Astrocyte (in vitro differentiated cells and primary cell): Measurements from ENCODE around the gene ZNF532. TPM values are rescaled to one million over a fixed set of nuclear protein-coding genes. Genes with fewer than 3 reads are reported as not detected.
"Not testable (repeated sequence)": the region's sequence is repeated elsewhere in the genome, so short reads cannot be mapped to it uniquely, and the experiment has no call there.

ENCODE experiments used
- DNase-seq: peaks from one replicate; pipeline ENCODE4 v3.0.0-alpha.2; 2010; ENCODE audit warnings: low read depth
- FAIRE-seq: peaks from 2 replicates; lab custom pipeline; 2011; peaks lifted over from hg19 to GRCh38; lab: Jason Lieb, UNC
- H2AFZ ChIP-seq: 2 replicates; pipeline ENCODE4 v1.6.0; 2012; ENCODE audit warnings: low read depth, low read length, inconsistent platforms
- H3K27ac ChIP-seq: 2 replicates; pipeline ENCODE4 v1.5.1; 2011; ENCODE audit warnings: low read depth, low read length, inconsistent platforms
- H3K27me3 ChIP-seq: 2 replicates; pipeline ENCODE4 v1.6.0; 2011; ENCODE audit warnings: low read length, inconsistent platforms; ENCODE audit not compliant: insufficient read depth
- H3K36me3 ChIP-seq: 2 replicates; pipeline ENCODE4 v1.5.1; 2011; ENCODE audit warnings: low read length, inconsistent platforms; ENCODE audit not compliant: insufficient read depth
- H3K4me1 ChIP-seq: 2 replicates; pipeline ENCODE4 v1.5.1; 2011; ENCODE audit warnings: low read length, inconsistent platforms; ENCODE audit not compliant: insufficient read depth
- H3K4me2 ChIP-seq: 2 replicates; pipeline ENCODE4 v1.6.0; 2012; ENCODE audit warnings: low read length, inconsistent platforms
- H3K4me3 ChIP-seq: 2 replicates; pipeline ENCODE4 v1.5.1; 2011; ENCODE audit warnings: low read depth, mild to moderate bottlenecking, low read length, inconsistent platforms; ENCODE audit not compliant: insufficient read depth
- H3K79me2 ChIP-seq: 2 replicates; pipeline ENCODE4 v1.6.0; 2012; ENCODE audit warnings: mild to moderate bottlenecking, low read length, inconsistent platforms; ENCODE audit not compliant: insufficient read depth
- H3K9ac ChIP-seq: 2 replicates; pipeline ENCODE4 v1.6.0; 2012; ENCODE audit warnings: mild to moderate bottlenecking, low read length, inconsistent platforms
- H3K9me3 ChIP-seq: 2 replicates; pipeline ENCODE4 v1.5.1; 2012; ENCODE audit warnings: low read depth, mild to moderate bottlenecking, low read length, inconsistent platforms; ENCODE audit not compliant: insufficient read depth
- H4K20me1 ChIP-seq: 2 replicates; pipeline ENCODE4 v1.6.0; 2012; ENCODE audit warnings: low read length, inconsistent platforms; ENCODE audit not compliant: insufficient read depth
- H3K27ac Mint-ChIP-seq: one replicate; pipeline ENCODE4 v1.8.0; 2021; ENCODE audit warnings: mild to moderate bottlenecking, mixed read lengths; ENCODE audit not compliant: unreplicated experiment
- H3K27me3 Mint-ChIP-seq: one replicate; pipeline ENCODE4 v1.8.0; 2021; ENCODE audit warnings: low read depth, mixed read lengths; ENCODE audit not compliant: unreplicated experiment
- H3K36me3 Mint-ChIP-seq: one replicate; pipeline ENCODE4 v1.8.0; 2021; ENCODE audit warnings: low read depth, mixed read lengths; ENCODE audit not compliant: unreplicated experiment
- H3K4me1 Mint-ChIP-seq: one replicate; pipeline ENCODE4 v1.8.0; 2021; ENCODE audit warnings: low read depth, mixed read lengths; ENCODE audit not compliant: unreplicated experiment
- H3K4me3 Mint-ChIP-seq: one replicate; pipeline ENCODE4 v1.8.0; 2021; ENCODE audit warnings: mild to moderate bottlenecking, moderate library complexity, mixed read lengths; ENCODE audit not compliant: unreplicated experiment
- H3K9me3 Mint-ChIP-seq: one replicate; pipeline ENCODE4 v1.8.0; 2021; ENCODE audit warnings: mild to moderate bottlenecking, mixed read lengths; ENCODE audit not compliant: unreplicated experiment
- EZH2 ChIP-seq: IDR thresholded peaks from 2 replicates; pipeline ENCODE4 v1.6.1; 2012; ENCODE audit warnings: mild to moderate bottlenecking, low read length, inconsistent platforms; ENCODE audit not compliant: insufficient read depth
- total RNA-seq: library from RNA; stranded (reverse); gene quantifications from 2 replicates; pipeline ENCODE4 v1.2.1, GENCODE V29; 2021
- TF ChIP-seq, protein P1 (sequence below): IDR thresholded peaks from 2 replicates; pipeline ENCODE4 v1.5.1; 2011; ENCODE audit warnings: low read depth, mild to moderate bottlenecking, inconsistent platforms, low read length, moderate library complexity; ENCODE audit not compliant: insufficient read depth

Gene ZNF532
- total RNA-seq, 1 donor from 2014 or later, result 135 TPM

DNA sequence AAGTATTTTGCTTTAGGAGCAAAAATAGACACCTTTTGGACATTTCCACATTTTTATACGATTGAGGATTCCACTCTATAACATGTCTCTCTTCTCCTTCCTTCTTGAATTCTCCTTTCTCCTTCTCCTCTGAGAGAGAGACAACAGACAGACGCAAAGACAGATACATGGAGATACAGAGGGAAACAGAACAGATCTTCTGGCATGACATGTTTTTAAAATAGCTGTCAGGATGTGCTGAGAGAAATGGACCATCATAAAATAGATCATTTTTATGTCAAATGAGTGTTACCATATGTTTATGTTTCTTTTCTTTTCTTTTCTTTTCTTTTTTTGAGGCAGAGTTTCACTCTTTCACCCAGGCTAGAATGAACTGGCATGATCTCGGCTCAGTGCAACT lies 44.4 kb upstream of the ZNF532 start:
- Mint-ChIP-seq H3K4me1 (peaks cover 7% of the 10 kb centered on the region), H3K27me3 (no peaks in the 10 kb centered on the region), H3K27ac (no peak overlapping the region), H3K36me3 (no peaks in the 10 kb centered on the region), H3K9me3 (no peaks in the 10 kb centered on the region), H3K4me3 (no peak overlapping the region)
- Histone ChIP-seq H3K4me3 (no peak overlapping the region), H3K9me3 (no peaks in the 10 kb centered on the region), H3K79me2 (no peaks in the 10 kb centered on the region), H3K4me2 (no peak overlapping the region), H3K36me3 (no peaks in the 10 kb centered on the region), H3K4me1 (no peaks in the 10 kb centered on the region), H3K27me3 (no peaks in the 10 kb centered on the region), H2AFZ (no peak overlapping the region), H3K27ac (no peak overlapping the region), H4K20me1 (no peaks in the 10 kb centered on the region), H3K9ac (no peak overlapping the region)
- no peak for FAIRE-seq
- DNase-seq, result no peak
- TF ChIP-seq EZH2, result no peak
- TF ChIP-seq, protein P1, sequence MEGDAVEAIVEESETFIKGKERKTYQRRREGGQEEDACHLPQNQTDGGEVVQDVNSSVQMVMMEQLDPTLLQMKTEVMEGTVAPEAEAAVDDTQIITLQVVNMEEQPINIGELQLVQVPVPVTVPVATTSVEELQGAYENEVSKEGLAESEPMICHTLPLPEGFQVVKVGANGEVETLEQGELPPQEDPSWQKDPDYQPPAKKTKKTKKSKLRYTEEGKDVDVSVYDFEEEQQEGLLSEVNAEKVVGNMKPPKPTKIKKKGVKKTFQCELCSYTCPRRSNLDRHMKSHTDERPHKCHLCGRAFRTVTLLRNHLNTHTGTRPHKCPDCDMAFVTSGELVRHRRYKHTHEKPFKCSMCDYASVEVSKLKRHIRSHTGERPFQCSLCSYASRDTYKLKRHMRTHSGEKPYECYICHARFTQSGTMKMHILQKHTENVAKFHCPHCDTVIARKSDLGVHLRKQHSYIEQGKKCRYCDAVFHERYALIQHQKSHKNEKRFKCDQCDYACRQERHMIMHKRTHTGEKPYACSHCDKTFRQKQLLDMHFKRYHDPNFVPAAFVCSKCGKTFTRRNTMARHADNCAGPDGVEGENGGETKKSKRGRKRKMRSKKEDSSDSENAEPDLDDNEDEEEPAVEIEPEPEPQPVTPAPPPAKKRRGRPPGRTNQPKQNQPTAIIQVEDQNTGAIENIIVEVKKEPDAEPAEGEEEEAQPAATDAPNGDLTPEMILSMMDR, result no peak

DNA sequence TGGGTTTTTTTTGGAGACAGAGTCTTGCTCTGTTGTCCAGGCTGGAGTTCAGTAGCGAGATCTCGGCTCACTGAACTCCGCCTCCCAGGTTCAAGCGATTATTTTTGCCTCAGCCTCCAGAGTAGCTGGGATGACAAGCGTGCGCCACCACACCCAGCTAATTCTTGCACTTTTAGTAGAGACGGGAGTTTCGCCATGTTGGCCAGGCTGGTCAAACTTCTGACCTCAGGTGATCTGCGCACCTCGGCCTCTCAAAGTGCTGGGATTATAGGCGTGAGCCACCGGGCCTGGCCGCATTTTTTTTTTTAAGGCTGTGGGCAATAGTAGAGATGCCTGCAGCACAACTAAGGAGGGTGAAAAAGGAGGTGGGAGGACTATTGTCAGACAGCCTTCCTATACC lies 41.7 kb upstream of the ZNF532 start:
- no peaks in the 10 kb centered on the region for H3K79me2 ChIP-seq
- H3K36me3 Mint-ChIP-seq, result no peaks in the 10 kb centered on the region
- no peak overlapping the region for H3K27ac ChIP-seq
- no peaks in the 10 kb centered on the region for H4K20me1 ChIP-seq
- DNase-seq (no peak), FAIRE-seq (no peak)
- no peak overlapping the region for H3K4me3 ChIP-seq
- H3K27ac Mint-ChIP-seq, result no peak overlapping the region
- no peak overlapping the region for H3K4me3 Mint-ChIP-seq
- H3K4me1 ChIP-seq, result no peaks in the 10 kb centered on the region
- no peaks in the 10 kb centered on the region for H3K36me3 ChIP-seq
- no peak overlapping the region for H3K4me2 ChIP-seq
- H3K4me1 Mint-ChIP-seq, result peaks cover 7% of the 10 kb centered on the region
- H2AFZ ChIP-seq, result no peak overlapping the region
- no peaks in the 10 kb centered on the region for H3K9me3 ChIP-seq
- peaks cover 5% of the 10 kb centered on the region for H3K9me3 Mint-ChIP-seq
- H3K27me3 Mint-ChIP-seq, result no peaks in the 10 kb centered on the region
- H3K9ac ChIP-seq, result no peak overlapping the region
- no peaks in the 10 kb centered on the region for H3K27me3 ChIP-seq
- no peak for TF ChIP-seq EZH2

DNA sequence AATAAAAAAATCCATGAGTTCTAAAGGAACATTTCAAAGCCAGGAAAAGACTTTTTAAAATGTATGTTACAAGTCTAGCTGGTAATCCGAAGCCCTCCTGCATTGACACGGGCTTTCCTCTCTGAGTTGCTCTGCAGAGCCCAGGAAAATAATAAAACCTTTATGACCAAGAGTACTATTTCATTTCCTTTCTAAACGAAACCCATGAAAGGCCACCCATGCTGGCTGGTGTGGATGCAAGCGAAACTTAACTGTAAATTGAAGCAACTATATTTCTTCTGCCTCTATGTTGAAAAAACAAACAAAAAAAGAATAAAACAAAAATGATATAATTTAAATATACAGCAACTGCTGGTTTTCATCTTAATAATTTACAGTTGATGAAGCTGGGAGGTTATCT lies 41.3 kb upstream of the ZNF532 start:
- H3K4me1 Mint-ChIP-seq, result peaks cover 8% of the 10 kb centered on the region
- no peak for DNase-seq
- H3K27ac Mint-ChIP-seq, result no peak overlapping the region
- no peaks in the 10 kb centered on the region for H3K27me3 Mint-ChIP-seq
- FAIRE-seq, result no peak
- Histone ChIP-seq H4K20me1 (no peaks in the 10 kb centered on the region), H3K9ac (no peak overlapping the region), H3K27me3 (no peaks in the 10 kb centered on the region), H3K4me3 (no peak overlapping the region), H3K27ac (no peak overlapping the region), H3K79me2 (no peaks in the 10 kb centered on the region), H3K36me3 (no peaks in the 10 kb centered on the region), H3K4me2 (no peak overlapping the region), H3K9me3 (no peaks in the 10 kb centered on the region), H3K4me1 (no peaks in the 10 kb centered on the region), H2AFZ (no peak overlapping the region)
- H3K9me3 Mint-ChIP-seq, result peaks cover 5% of the 10 kb centered on the region
- no peaks in the 10 kb centered on the region for H3K36me3 Mint-ChIP-seq
- H3K4me3 Mint-ChIP-seq, result no peak overlapping the region
- TF ChIP-seq, protein P1, result no peak
- no peak for TF ChIP-seq EZH2

DNA sequence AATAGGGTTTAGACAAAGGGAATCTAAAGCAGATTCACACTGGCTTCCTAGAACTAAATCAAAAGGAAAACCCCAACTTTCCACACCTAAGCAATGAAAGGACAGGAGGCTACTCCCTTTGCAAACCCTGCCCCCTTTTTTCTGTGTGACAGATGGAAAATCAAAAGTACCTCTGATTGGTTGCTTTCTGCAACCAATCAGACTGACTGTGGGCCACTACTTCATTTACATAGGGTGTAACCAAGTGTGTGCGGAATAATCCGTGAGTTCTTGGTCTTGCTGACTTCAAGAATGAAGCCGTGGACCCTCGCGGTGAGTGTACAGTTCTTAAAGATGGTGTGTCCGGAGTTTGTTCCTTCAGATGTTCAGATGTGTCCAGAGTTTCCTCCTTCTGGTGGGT lies 37.8 kb upstream of the ZNF532 start:
- H3K27me3 ChIP-seq, H4K20me1 ChIP-seq, H3K4me3 ChIP-seq, H2AFZ ChIP-seq, H3K36me3 ChIP-seq, H3K4me2 ChIP-seq, H3K4me1 ChIP-seq, DNase-seq, FAIRE-seq, H3K9me3 ChIP-seq, H3K9me3 Mint-ChIP-seq, H3K27ac ChIP-seq, H3K36me3 Mint-ChIP-seq, H3K9ac ChIP-seq, H3K79me2 ChIP-seq, H3K27me3 Mint-ChIP-seq, H3K27ac Mint-ChIP-seq, H3K4me3 Mint-ChIP-seq: not testable (repeated sequence)
- H3K4me1 Mint-ChIP-seq, result peaks cover 11% of the 10 kb centered on the region
